ENCODE data around the gene STX2. TPM values are rescaled to one million over a fixed set of nuclear protein-coding genes. Genes with fewer than 3 reads are reported as not detected.

STX2 gene
- total and polyA plus RNA-seq, 2 donors (not counting 3 experiments of a cell fraction or from before 2014, with no cell fraction given) = 26.2 to 32.6 TPM

- FAIRE-seq (no peak), DNase-seq (ENCODE audit: low read depth, low spot score) (no peak)
- CTCF ChIA-PET = interaction anchor here (0.9 kb wide), 1 partner anchor 9 kb away, joined by 5 read pairs; no protein-coding TSS in a partner anchor
- TF ChIP-seq EZH2 (IDR thresholded peaks at IDR 0.05; ENCODE audit: borderline replicate concordance, low read depth, low read length, severe bottlenecking) (no peak), POLR2AphosphoS5 (IDR thresholded peaks at IDR 0.05; ENCODE audit: insufficient read depth, low read depth, low read length) (no peak), CTCF (IDR thresholded peaks at IDR 0.05; ENCODE audit: extremely low read depth in 1 of 2, insufficient read depth in 1 of 2, low read depth in 1 of 2, low read length in 2 of 2) (no peak), MYC (IDR thresholded peaks at IDR 0.05; ENCODE audit: low read depth, low read length) (no peak), GATA2 (IDR thresholded peaks at IDR 0.05; ENCODE audit: insufficient read depth, insufficient read length, low read depth, low read length) (no peak), MAX (IDR thresholded peaks at IDR 0.05; ENCODE audit: insufficient read depth, insufficient read length) (no peak), FOS (IDR thresholded peaks at IDR 0.05; ENCODE audit: borderline replicate concordance, insufficient read depth, low read length) (no peak)
- no peaks in the 10 kb centered on the region for H4K20me1 ChIP-seq (replicated peaks; ENCODE audit: control insufficient read depth, extremely low read depth, insufficient read depth, low read length)
- dilution Hi-C loops (cut with MboI; ENCODE audit: extremely low pct_ligation_motif_present, low sequenced_read_pairs) = no loop called here
- no peaks in the 10 kb centered on the region for H3K27me3 ChIP-seq (ENCODE audit: control insufficient read depth in 2 of 2, insufficient read depth in 2 of 2, low read length in 2 of 2)
- no peaks in the 10 kb centered on the region for H3K9me3 ChIP-seq (replicated peaks; ENCODE audit: control insufficient read depth, insufficient read depth, low read length)
- no peaks in the 10 kb centered on the region for H3K36me3 ChIP-seq (ENCODE audit: control insufficient read depth in 2 of 2, extremely low read depth in 1 of 2, insufficient read depth in 2 of 2, low read length in 2 of 2)
- no peak overlapping the region for H3K27ac ChIP-seq (ENCODE audit: insufficient read depth, low read depth, low read length)
- BruUV-seq (replicated peaks) = no TSS peak
- H3K4me3 ChIP-seq (replicated peaks in 1 of 3; ENCODE audit: insufficient read depth in 1 of 3, low read depth in 1 of 3, low read length in 3 of 3) = no peak overlapping the region
- POLR2A ChIA-PET = no interaction called here
- H3K4me1 ChIP-seq (ENCODE audit: control insufficient read depth, extremely low read depth, insufficient read depth, low read length) = no peaks in the 10 kb centered on the region
- H3K9ac ChIP-seq (replicated peaks; ENCODE audit: extremely low read depth, insufficient read depth, low read length) = no peak overlapping the region
- intact Hi-C loops (cut with micrococcal nuclease) = no loop called here
- peaks cover 48% of the 10 kb centered on the region for H3K79me2 ChIP-seq (ENCODE audit: control insufficient read depth, insufficient read depth, low read length)
- no peak overlapping the region for H3K4me2 ChIP-seq (ENCODE audit: insufficient read depth, low read length)
- no peak overlapping the region for H2AFZ ChIP-seq (ENCODE audit: low read depth, low read length)
- H3K9me1 ChIP-seq (replicated peaks; ENCODE audit: control insufficient read depth, extremely low read depth, insufficient read depth, low read length) = no peaks in the 10 kb centered on the region
Observed at GRCh38 chr12:130828895-130829294, 10.2 kb downstream of the STX2 start.
